Suprapubic skin (tissue), 4 donors: ENCODE measurements around the gene PHACTR1. TPM values are rescaled to one million over a fixed set of nuclear protein-coding genes. Genes with fewer than 3 reads are reported as not detected.

Source experiments
- DNase-seq, 2 donors: peaks; one replicate each; pipeline ENCODE4 v3.0.0-alpha.2; 2019; ENCODE audit warnings: low spot score in 2 of 2
- H3K27ac ChIP-seq: fragments of 200-600 bp; sonication (generic); one replicate; pipeline ENCODE4 v1.5.1; 2019
- H3K27me3 ChIP-seq: fragments of 200-600 bp; sonication (generic); one replicate; pipeline ENCODE4 v1.5.1; 2019
- H3K36me3 ChIP-seq: fragments of 200-600 bp; sonication (generic); one replicate; pipeline ENCODE4 v1.5.1; 2019
- H3K4me1 ChIP-seq: fragments of 200-600 bp; sonication (generic); one replicate; pipeline ENCODE4 v1.5.1; 2019
- H3K4me3 ChIP-seq: fragments of 200-600 bp; sonication (generic); one replicate; pipeline ENCODE4 v1.5.1; 2019; ENCODE audit warnings: mild to moderate bottlenecking
- H3K9me3 ChIP-seq: fragments of 200-600 bp; sonication (generic); one replicate; pipeline ENCODE4 v1.5.1; 2019
- CTCF ChIP-seq, 2 donors: fragments of 200-600 bp in 1 of 2; fragments of 450-650 bp in 1 of 2; sonication (generic) in 1 of 2; IDR thresholded peaks; one replicate each; pipeline ENCODE4 v1.5.1; 2016 to 2019; ENCODE audit warnings: antibody characterized with exemption in 2 of 2, mild to moderate bottlenecking in 1 of 2, moderate library complexity in 1 of 2
- EP300 ChIP-seq: sonication (generic); formaldehyde crosslinking; IDR thresholded peaks from one replicate; pipeline ENCODE4 v1.6.1; 2017; ENCODE audit warnings: antibody characterized with exemption
- POLR2A ChIP-seq, 2 donors: fragments of 450-650 bp; IDR thresholded peaks; one replicate each; pipeline ENCODE4 v1.6.1; 2017; ENCODE audit warnings: antibody characterized with exemption in 2 of 2, mild to moderate bottlenecking in 2 of 2, moderate library complexity in 2 of 2
- POLR2AphosphoS5 ChIP-seq, 3 donors: sonication (generic); formaldehyde crosslinking; IDR thresholded peaks; one replicate each; pipeline ENCODE4 v1.6.1; 2017; ENCODE audit warnings: antibody characterized with exemption in 3 of 3
- WGBS: methylation state at CpG from one replicate; pipeline ENCODE4 v1.1.5; 2018; 5-methylcytosine and 5-hydroxymethylcytosine counted together
- total RNA-seq, 4 donors: library from RNA; depleted of rRNA; stranded (reverse); fragments of >200 nt; gene quantifications; one replicate each; pipeline ENCODE4 v1.1.0, GENCODE V29; 2016

Gene PHACTR1
- total RNA-seq, 4 donors from 2014 or later = 4.0 to 8.2 (median 6.4) TPM

- Histone ChIP-seq H3K4me1 (peaks cover 6% of the 10 kb centered on the region), H3K9me3 (no peaks in the 10 kb centered on the region), H3K36me3 (no peaks in the 10 kb centered on the region), H3K27ac (no peak overlapping the region), H3K27me3 (no peaks in the 10 kb centered on the region), H3K4me3 (no peak overlapping the region)
- TF ChIP-seq CTCF (IDR thresholded peaks at IDR 0.05) (no peak), EP300 (no peak), POLR2A (IDR thresholded peaks at IDR 0.05) (no peak), POLR2AphosphoS5 (IDR thresholded peaks at IDR 0.05) (no peak)
- no peak for DNase-seq
- 90% methylated on average over 4 of the region's 4 CpGs for WGBS
Observed at GRCh38 chr6:13081189-13081563, 364.6 kb downstream of the PHACTR1 start.

- TF ChIP-seq CTCF (IDR thresholded peaks at IDR 0.05) (no peak), EP300 (no peak), POLR2AphosphoS5 (IDR thresholded peaks at IDR 0.05) (no peak), POLR2A (IDR thresholded peaks at IDR 0.05) (no peak)
- no peak overlapping the region for H3K27ac ChIP-seq
- no peaks in the 10 kb centered on the region for H3K36me3 ChIP-seq
- no peaks in the 10 kb centered on the region for H3K4me1 ChIP-seq
- 65% methylated on average over 7 of the region's 7 CpGs for WGBS
- no peaks in the 10 kb centered on the region for H3K27me3 ChIP-seq
- H3K4me3 ChIP-seq = no peak overlapping the region
- no peak for DNase-seq
- H3K9me3 ChIP-seq = no peaks in the 10 kb centered on the region
Observed at GRCh38 chr6:13089296-13089994, 372.9 kb downstream of the PHACTR1 start.

GRCh38 chr6:13091192-13091591 is 374.6 kb downstream of the PHACTR1 start:
- WGBS = 86% methylated on average over 6 of the region's 6 CpGs
- Histone ChIP-seq H3K36me3 (no peaks in the 10 kb centered on the region), H3K27ac (no peak overlapping the region), H3K4me1 (no peaks in the 10 kb centered on the region), H3K27me3 (no peaks in the 10 kb centered on the region), H3K4me3 (no peak overlapping the region), H3K9me3 (no peaks in the 10 kb centered on the region)
- no peak for TF ChIP-seq EP300
- TF ChIP-seq POLR2AphosphoS5 (IDR thresholded peaks at IDR 0.05) = no peak
- no peak for TF ChIP-seq POLR2A (IDR thresholded peaks at IDR 0.05)
- TF ChIP-seq CTCF (IDR thresholded peaks at IDR 0.05) = no peak
- DNase-seq = no peak

- Histone ChIP-seq H3K36me3 (no peaks in the 10 kb centered on the region), H3K4me1 (no peaks in the 10 kb centered on the region), H3K27me3 (no peaks in the 10 kb centered on the region), H3K4me3 (no peak overlapping the region), H3K9me3 (no peaks in the 10 kb centered on the region), H3K27ac (no peak overlapping the region)
- DNase-seq = no peak
- TF ChIP-seq EP300 (no peak), POLR2AphosphoS5 (IDR thresholded peaks at IDR 0.05) (no peak), POLR2A (IDR thresholded peaks at IDR 0.05) (no peak), CTCF (IDR thresholded peaks at IDR 0.05) (no peak)
- WGBS = 87% methylated on average over 3 of the region's 3 CpGs
Observed at GRCh38 chr6:13094781-13095425, 378.3 kb downstream of the PHACTR1 start.

- no peaks in the 10 kb centered on the region for H3K36me3 ChIP-seq
- 75% methylated on average over 3 of the region's 3 CpGs for WGBS
- H3K4me1 ChIP-seq = no peaks in the 10 kb centered on the region
- no peak overlapping the region for H3K4me3 ChIP-seq
- H3K9me3 ChIP-seq = no peaks in the 10 kb centered on the region
- H3K27ac ChIP-seq = no peak overlapping the region
- no peaks in the 10 kb centered on the region for H3K27me3 ChIP-seq
- TF ChIP-seq CTCF (IDR thresholded peaks at IDR 0.05) (no peak), POLR2A (IDR thresholded peaks at IDR 0.05) (no peak), EP300 (no peak), POLR2AphosphoS5 (IDR thresholded peaks at IDR 0.05) (no peak)
- DNase-seq = no peak
Observed at GRCh38 chr6:13096084-13096483, 379.5 kb downstream of the PHACTR1 start.
